ENCODE measurements around the gene THAP7. TPM values are rescaled to one million over a fixed set of nuclear protein-coding genes. Genes with fewer than 3 reads are reported as not detected.

Gene THAP7
- total and polyA plus RNA-seq, 9 of the 15 experiments (the other 6 are each of a cell fraction or from before 2014, with no cell fraction given): 7.9 to 263 (median 84.1) TPM

DNA sequence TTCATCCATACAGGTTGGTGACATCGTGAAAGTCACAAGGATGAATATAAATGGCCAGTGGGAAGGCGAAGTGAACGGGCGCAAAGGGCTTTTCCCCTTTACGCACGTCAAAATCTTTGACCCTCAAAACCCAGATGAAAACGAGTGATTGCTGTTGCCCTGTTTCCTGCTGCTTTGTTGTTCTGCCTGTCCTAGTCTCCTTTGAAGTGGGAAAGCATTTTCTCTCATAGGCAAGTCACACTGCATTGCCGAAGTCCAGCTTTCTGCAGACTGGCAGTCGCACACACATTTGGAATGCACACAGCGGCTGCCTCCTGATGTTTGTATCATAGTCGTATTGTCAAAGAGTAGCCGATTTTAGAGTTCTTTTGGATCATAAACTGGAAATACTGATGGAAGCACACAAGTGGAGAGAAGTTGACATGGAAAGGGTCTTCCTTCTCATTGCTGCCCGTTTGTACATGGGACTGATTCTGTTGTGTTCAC lies 52.2 kb downstream of the THAP7 start (continued):
- TF ChIP-seq, protein P1, sequence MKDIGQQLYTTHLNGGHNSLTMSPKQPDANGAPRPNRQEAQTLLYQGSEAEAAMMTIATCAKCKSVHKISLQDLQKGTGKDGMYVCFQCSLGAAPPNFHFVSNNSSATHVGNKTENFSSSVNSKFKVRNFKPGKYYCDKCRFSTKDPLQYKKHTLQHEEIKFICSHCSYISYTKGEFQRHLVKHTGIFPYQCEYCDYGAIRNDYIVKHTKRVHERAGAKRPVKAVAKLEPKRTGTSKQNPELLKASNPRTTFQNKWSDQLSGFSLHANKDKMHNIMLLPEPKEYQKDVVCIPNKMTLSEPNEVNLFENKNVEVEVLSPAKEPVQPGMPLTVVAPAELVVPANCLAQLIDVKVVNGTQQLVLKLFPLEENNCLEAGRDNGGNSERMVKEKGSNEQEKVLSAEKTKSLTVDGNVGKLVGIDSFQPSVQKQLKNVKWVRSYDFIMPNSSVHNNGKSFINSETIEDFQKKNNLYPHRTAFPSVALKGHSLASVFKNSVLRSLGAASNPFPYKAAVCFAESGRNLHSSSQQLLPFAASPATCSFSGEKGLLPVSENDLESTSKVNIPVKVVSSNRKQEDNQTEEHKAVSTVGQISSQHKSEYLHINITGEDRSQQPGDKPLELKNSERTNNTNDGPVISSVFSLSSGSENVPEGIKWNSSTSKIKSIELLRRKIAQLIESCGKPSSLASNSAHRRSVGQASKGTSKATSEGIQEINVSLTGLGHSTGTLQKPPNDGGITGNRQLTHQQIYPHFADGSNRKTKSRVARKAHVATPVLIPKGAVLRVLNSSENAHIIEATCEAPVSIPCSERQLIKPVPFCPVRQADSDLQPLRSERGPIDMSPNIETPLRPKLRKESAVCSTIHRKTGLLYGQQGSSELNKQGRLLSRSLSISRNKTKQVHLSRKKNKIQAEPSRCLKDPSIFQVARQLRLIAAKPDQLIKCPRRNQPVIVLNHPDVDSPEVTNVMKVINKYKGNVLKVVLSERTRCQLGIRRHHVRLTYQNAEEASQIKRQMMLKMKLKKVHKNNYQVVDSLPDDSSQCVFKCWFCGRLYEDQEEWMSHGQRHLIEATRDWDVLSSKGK (CRISPR knock-in tag; IDR thresholded peaks at IDR 0.05): no peak
- TF ChIP-seq SMAD2 (IDR thresholded peaks at IDR 0.05; ENCODE audit: low read depth, low read length) (no peak), MCM7 (IDR thresholded peaks at IDR 0.05) (no peak), CCNT2 (IDR thresholded peaks at IDR 0.05; ENCODE audit: borderline replicate concordance, extremely low read depth, insufficient read length, low read depth, low read length) (no peak), ZNF699 (CRISPR knock-in tag; IDR thresholded peaks at IDR 0.05; ENCODE audit: insufficient replicate concordance) (peak; percentile 68), FOXK1 (CRISPR knock-in tag; IDR thresholded peaks at IDR 0.05; ENCODE audit: borderline replicate concordance) (no peak), ELF1 (tag; IDR thresholded peaks at IDR 0.05) (peak; percentile 45), BRD9 (IDR thresholded peaks at IDR 0.05; ENCODE audit: low read depth, partially characterized antibody) (no peak), RBM34 (IDR thresholded peaks at IDR 0.05; ENCODE audit: borderline replicate concordance, insufficient read depth, low read length) (no peak), RB1 (IDR thresholded peaks at IDR 0.05; ENCODE audit: low read depth) (no peak), CSDE1 (IDR thresholded peaks at IDR 0.05) (no peak), ESRRA (IDR thresholded peaks at IDR 0.05; ENCODE audit: borderline replicate concordance, low read depth) (no peak), IRF2 (CRISPR knock-in tag; IDR thresholded peaks at IDR 0.05) (no peak), PTBP1 (IDR thresholded peaks at IDR 0.05; ENCODE audit: low read depth, low read length) (no peak), TBP (optimal IDR thresholded peaks at IDR 0.05; ENCODE audit: low read depth, low read length) (no peak), ERF (CRISPR knock-in tag; IDR thresholded peaks at IDR 0.05) (no peak), POU5F1 (IDR thresholded peaks at IDR 0.05; ENCODE audit: borderline replicate concordance, low read depth, low read length, partially characterized antibody) (no peak), ZNF717 (CRISPR knock-in tag; IDR thresholded peaks at IDR 0.05) (no peak)
- TF ChIP-seq, protein P2, sequence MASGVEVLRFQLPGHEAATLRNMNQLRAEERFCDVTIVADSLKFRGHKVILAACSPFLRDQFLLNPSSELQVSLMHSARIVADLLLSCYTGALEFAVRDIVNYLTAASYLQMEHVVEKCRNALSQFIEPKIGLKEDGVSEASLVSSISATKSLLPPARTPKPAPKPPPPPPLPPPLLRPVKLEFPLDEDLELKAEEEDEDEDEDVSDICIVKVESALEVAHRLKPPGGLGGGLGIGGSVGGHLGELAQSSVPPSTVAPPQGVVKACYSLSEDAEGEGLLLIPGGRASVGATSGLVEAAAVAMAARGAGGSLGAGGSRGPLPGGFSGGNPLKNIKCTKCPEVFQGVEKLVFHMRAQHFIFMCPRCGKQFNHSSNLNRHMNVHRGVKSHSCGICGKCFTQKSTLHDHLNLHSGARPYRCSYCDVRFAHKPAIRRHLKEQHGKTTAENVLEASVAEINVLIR (CRISPR knock-in tag; IDR thresholded peaks at IDR 0.05): no peak
- TF ChIP-seq, protein P3, sequence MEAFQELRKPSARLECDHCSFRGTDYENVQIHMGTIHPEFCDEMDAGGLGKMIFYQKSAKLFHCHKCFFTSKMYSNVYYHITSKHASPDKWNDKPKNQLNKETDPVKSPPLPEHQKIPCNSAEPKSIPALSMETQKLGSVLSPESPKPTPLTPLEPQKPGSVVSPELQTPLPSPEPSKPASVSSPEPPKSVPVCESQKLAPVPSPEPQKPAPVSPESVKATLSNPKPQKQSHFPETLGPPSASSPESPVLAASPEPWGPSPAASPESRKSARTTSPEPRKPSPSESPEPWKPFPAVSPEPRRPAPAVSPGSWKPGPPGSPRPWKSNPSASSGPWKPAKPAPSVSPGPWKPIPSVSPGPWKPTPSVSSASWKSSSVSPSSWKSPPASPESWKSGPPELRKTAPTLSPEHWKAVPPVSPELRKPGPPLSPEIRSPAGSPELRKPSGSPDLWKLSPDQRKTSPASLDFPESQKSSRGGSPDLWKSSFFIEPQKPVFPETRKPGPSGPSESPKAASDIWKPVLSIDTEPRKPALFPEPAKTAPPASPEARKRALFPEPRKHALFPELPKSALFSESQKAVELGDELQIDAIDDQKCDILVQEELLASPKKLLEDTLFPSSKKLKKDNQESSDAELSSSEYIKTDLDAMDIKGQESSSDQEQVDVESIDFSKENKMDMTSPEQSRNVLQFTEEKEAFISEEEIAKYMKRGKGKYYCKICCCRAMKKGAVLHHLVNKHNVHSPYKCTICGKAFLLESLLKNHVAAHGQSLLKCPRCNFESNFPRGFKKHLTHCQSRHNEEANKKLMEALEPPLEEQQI (IDR thresholded peaks at IDR 0.05): no peak
- TF ChIP-seq, protein P4, sequence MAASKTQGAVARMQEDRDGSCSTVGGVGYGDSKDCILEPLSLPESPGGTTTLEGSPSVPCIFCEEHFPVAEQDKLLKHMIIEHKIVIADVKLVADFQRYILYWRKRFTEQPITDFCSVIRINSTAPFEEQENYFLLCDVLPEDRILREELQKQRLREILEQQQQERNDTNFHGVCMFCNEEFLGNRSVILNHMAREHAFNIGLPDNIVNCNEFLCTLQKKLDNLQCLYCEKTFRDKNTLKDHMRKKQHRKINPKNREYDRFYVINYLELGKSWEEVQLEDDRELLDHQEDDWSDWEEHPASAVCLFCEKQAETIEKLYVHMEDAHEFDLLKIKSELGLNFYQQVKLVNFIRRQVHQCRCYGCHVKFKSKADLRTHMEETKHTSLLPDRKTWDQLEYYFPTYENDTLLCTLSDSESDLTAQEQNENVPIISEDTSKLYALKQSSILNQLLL (CRISPR knock-in tag; IDR thresholded peaks at IDR 0.05; ENCODE audit: borderline replicate concordance): no peak
